T-helper 2 cell (primary cell): ENCODE measurements around the gene CYS1.
"Not testable (repeated sequence)": the region's sequence is repeated elsewhere in the genome, so short reads cannot be mapped to it uniquely, and the experiment has no call there.

Experiments
- DNase-seq, 5 experiments: peaks; one replicate each; pipeline versions ENCODE4 v3.0.0 to v3.0.0-alpha.2; 2012 to 2022

Gene CYS1

DNA sequence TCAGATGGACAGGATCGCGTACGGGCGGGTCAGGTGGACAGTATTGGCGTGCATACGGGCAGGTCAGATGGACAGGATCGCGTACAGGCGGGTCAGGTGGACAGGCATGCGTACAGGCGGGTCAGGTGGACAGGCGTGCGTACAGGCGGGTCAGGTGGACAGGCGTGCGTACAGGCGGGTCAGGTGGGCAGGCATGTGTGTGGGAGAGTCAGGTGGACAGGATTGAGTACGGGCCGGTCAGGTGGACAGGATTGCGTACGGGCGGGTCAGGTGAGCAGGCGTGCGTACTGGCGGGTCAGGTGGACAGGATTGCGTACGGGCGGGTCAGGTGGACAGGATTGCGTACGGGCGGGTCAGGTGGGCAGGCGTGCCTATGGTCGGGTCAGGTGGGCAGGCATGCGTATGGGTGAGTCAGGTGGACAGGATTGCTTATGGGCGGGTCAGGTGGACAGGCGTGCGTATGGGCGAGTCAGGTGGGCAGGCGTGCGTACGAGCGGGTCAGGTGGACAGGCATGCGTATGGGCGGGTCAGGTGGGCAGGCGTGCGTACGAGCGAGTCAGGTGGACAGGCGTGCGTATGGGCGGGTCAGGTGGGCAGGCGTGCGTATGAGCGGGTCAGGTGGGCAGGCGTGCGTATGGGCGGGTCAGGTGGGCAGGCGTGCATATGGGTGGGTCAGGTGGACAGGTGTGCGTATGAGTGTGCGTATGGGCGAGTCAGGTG is 68.4 kb downstream of the CYS1 start:
- DNase-seq = not testable (repeated sequence)

DNA sequence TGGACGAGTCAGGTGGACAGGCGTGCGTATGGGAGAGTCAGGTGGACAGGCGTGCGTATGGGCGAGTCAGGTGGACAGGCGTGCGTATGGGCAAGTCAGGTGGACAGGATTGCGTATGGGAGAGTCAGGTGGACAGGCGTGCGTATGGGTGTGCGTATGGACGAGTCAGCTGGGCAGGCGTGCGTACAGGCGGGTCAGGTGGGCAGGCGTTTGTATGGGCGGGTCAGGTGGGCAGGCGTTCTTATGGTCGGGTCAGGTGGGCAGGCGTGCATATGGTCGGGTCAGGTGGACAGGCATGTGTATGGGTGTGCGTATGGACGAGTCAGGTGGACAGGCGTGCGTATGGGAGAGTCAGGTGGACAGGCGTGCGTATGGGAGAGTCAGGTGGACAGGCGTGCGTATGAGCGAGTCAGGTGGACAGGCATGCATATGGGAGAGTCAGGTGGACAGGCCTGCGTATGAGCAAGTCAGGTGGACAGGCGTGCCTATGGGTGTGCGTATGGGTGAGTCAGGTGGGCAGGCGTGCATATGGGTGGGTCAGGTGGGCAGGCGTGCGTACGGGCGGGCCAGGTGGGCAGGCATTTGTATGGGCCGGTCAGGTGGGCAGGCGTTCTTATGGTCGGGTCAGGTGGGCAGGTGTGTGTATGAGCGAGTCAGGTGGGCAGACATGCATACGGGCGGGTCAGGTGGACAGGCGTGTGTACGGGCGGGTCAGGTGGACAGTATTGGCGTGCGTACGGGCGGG is 69.2 kb downstream of the CYS1 start:
- not testable (repeated sequence) for DNase-seq

DNA sequence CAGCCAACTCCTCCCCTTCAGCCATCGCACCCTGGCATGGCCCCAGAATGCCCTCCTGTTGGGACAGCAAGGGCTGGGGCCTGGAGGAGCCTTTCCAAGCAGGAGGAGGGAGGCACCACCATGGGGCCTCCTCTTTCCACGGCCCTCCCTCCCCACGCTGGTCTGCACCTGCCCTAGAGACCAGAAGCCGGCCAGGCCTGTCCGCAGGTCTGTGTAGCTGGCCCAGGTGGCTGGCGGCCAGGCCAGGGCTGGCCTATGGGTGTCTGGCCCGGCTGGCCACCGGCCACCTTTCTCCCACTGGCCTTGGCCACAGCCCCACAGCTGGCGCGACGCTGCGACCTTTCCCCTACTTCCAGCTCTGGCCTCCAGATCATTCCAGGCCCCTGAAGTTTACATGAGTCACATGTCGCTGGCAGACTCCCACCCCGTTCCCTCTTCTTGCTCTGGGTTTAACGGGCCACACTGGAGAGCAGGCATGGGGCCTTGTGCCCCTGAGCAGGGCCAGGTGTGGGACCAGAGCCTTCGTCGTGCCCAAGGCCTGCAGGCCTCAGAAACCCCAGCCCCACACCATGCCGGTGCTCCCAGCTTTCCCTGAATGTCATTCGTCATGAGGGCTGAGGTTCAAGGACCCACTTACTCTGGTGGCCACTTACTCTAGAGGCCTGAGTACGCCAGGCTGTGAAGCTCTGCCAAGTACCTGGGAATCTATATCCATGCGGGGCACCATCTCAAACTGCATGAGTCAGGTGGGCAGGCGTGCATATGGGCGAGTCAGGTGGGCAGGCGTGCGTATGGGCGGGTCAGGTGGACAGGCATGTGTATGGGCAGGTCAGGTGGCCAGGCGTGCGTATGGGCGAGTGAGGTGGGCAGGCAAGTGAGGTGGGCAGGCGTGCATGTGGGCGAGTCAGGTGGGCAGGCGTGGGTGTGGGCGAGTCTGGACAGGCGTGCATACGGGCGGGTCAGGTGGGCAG is 70.1 kb downstream of the CYS1 start:
- no peak for DNase-seq

DNA sequence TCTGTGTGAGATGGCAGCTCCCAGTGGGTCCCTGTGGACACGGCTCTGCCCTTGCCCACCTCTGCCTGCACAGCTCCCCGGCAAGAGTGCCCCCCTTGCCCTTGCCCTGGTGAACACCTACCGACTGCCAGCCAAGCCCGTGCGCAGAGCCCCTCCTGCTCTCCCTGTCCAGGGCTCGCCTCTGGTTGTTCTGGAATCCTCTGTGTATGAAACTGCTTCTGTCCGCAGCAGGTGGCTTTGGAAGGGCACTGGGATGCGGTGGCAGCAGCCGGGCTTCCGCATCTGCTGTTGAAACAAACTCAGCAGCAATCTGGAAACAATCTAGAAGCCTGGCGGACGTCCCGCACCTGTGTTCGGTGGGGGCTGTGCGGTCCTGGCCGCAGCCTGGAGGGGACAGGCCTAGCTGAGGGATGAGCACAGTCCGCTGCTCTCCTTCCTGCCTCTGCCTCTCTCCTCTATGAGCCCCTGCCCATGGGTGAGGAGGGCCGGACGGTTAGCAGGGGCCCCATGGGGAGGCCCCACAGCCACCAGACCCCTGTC is 70.9 kb downstream of the CYS1 start:
- DNase-seq = no peak

DNA sequence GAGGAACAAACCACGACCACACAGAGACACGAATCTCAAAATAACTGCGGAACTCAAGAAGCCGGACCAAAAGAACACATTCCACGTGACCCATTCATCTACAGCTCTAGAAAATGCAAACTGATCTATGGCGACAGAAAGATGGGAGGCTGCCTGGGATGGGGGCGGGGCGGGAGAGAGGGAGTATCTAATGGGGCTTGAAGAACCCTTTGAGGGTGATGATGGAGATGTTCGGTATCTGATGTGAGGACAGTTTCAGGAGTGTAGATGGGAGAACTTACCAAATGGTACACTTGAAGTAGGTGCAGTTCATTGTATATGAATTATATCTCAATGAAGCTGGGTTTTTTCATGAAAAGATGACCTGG is 71.4 kb downstream of the CYS1 start:
- DNase-seq = no peak

DNA sequence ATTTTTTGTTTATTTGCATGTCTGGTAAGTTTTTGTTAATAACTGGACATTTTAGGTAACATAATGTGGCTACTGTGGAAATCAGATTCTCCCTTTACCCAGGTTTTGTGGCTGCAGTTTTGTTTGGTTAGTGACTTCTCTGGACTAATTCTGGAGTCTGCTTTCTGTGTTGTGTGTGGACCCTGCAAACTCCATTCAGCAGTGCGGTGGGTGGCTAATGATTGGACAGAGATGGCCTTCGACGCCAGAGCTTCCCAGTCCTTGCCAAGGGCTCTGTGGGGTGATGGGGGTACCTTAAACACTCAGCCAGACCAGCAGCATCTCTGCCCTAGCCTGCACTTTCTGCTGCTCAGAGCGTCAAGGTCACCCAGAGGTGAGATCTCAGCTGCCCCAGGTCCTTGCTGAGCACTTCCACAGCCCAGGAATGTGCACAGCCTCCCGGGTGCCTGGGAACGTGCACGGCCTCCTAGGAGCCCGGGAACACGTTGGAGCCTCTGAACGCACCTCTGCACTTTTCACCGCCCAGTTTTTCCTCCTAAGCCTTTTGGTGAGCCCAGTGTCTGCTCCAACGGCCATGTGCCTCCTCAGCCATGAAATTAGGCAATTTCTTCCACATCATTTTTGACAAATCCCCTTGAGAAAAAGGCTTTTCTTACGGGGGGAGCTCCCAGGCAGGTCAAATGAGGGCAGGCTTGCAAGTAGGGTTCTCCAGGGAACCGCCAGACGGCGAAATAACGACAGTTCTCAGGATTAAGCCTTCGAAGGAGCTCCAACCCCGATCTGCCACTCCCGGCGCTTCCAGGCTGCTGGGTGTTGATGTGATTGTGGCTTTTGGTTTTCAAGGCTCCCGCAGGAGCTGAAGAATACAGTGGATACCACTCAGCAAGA is 72.0 kb downstream of the CYS1 start:
- DNase-seq = no peak

DNA sequence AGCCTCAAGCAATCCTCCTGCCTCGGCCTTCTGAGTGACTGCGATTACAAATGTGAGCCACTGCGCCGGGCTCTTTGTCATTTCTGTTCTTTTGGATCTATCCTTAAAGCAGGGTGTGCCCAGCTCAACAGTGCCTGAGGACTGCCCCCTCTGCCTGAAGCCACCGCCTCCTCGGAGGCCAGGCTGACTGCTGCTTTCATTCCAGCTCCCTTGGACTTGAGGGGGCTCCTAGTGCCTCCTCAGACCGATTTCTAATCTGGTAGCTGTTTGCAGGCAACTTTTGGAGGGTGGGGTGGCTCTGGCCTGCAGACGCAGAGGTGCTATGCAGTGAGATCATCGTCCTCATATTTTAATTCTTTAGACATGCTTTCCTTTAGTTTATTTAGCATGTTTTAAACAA is 72.8 kb downstream of the CYS1 start:
- no peak for DNase-seq
